Epithelial cell of proximal tubule (primary cell): ENCODE data around the gene NUP210L. TPM values are rescaled to one million over a fixed set of nuclear protein-coding genes. Genes with fewer than 3 reads are reported as not detected.
"Not testable (repeated sequence)": the region's sequence is repeated elsewhere in the genome, so short reads cannot be mapped to it uniquely, and the experiment has no call there.

Source experiments
- DNase-seq: peaks from one replicate; pipeline ENCODE4 v3.0.0-alpha.2; 2011; ENCODE audit warnings: low read depth
- H3K4me3 ChIP-seq: 2 replicates; pipeline ENCODE4 v1.5.1; 2011; ENCODE audit warnings: low read depth, mild to moderate bottlenecking, low read length
- total RNA-seq: library from RNA; depleted of rRNA; stranded (reverse); fragments of >200 nt; gene quantifications from 2 replicates; pipeline ENCODE4 v1.2.3, GENCODE V29; 2015
- TF ChIP-seq, protein P1 (sequence below): conservative IDR thresholded peaks from 2 replicates; pipeline ENCODE4 v1.5.1; 2012; ENCODE audit warnings: low read depth, mild to moderate bottlenecking, low read length

NUP210L gene
- total RNA-seq, 1 donor from 2014 or later, result not detected

DNA sequence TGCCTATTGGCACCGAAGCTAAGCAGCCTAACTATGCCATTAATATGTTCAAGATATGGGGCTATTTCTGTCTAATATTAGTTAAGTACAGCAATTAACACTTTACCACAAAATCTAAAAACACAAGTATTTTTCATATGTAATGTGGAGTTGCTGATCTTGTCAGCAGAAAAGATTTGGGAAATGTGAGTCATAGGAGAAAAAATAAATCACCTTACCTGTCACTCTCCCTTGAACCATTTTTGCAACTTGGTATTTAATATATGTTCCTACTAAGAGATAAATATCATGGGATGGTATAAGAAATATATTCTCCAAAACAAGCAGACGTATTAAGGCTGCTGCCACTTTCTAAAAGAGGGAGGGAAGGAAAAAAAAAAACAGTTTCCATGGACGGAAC, 17.0 kb downstream of the NUP210L start:
- DNase-seq, result no peak
- no peak overlapping the region for H3K4me3 ChIP-seq
- TF ChIP-seq, protein P1, sequence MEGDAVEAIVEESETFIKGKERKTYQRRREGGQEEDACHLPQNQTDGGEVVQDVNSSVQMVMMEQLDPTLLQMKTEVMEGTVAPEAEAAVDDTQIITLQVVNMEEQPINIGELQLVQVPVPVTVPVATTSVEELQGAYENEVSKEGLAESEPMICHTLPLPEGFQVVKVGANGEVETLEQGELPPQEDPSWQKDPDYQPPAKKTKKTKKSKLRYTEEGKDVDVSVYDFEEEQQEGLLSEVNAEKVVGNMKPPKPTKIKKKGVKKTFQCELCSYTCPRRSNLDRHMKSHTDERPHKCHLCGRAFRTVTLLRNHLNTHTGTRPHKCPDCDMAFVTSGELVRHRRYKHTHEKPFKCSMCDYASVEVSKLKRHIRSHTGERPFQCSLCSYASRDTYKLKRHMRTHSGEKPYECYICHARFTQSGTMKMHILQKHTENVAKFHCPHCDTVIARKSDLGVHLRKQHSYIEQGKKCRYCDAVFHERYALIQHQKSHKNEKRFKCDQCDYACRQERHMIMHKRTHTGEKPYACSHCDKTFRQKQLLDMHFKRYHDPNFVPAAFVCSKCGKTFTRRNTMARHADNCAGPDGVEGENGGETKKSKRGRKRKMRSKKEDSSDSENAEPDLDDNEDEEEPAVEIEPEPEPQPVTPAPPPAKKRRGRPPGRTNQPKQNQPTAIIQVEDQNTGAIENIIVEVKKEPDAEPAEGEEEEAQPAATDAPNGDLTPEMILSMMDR, result no peak

DNA sequence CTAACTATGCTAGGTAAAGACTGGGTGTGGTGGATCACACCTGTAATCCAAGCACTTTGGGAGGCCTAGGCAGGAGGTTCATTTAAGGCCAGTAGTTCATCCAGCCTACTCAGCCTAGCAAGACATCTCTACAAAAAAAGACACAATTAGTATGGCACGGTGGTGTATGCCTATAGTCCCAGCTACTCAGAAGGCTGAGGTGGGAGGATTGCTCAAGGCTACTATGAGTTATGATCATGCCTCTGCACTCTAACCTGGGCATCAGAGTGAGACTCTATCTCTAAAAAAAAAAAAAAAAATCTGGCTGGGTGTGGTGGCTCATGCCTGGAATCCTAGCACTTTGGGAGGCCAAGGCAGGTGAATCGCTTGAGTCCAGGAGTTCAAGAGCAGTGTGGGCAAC, 21.6 kb downstream of the NUP210L start:
- no peak overlapping the region for H3K4me3 ChIP-seq
- no peak for DNase-seq
- TF ChIP-seq, protein P1, result no peak

DNA sequence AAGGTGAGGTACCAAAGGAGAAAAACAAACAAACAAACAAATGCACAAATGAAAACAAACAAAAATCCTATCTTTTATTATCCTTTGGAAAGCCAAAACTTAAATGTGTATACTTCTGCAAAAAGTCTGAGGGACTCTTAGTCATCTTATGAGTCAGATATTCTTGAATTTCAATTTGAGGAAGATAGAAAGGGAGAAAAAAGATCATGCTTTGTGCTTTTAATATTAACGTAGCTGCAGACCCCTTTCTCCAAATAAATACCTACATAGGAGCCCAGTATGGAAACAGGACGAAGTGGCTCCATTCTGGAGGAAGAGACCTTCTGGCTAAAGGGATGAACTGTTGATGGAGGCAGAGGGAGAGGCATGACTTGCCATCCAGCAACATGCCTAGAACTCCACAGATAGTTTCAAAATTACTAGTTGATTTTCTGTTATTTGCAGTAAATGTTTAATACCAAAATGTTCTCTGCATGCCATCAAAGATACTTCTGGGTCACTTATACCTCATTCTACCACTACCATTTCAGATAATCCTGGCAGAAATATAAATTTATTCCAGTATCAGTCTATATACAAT, 25.4 kb downstream of the NUP210L start:
- no peak overlapping the region for H3K4me3 ChIP-seq
- DNase-seq, result no peak
- TF ChIP-seq, protein P1, result no peak

DNA sequence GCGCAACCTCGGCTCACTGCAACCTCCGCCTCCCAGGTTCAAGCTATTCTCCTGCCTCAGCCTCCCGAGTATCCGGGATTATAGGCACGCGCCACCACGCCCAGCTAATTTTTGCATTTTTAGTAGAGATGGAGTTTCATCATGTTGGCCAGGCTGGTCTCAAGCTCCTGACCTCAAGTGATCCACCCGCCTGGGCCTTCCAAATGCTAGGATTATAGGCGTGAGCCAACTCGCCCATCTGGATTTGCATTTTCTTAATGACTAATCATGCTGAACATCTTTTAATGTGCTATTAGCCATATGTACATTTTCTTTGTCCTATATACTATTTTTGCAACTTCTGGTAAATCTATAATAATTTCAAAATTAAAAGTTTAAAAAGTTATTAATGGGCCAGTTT, 31.7 kb downstream of the NUP210L start:
- DNase-seq, H3K4me3 ChIP-seq: not testable (repeated sequence)

DNA sequence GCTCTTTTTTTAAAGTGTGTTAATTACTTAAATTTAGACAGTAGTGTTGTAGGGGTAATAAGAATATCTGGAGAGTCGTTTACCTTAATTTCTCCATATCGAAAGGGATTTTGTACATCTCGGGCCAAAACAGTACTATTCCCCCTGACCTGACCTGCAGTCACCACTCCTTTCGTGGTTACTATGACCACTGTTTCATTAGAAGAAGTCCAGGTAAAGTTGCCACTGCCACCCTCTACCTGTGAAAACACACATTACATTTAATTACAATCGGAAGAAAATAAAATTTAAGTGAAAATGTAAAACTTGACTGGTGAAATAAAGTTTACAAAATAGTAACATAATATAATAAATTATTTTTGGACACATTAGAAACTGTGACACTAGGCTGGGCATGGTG, 37.2 kb downstream of the NUP210L start:
- DNase-seq, result no peak
- no peak overlapping the region for H3K4me3 ChIP-seq
- TF ChIP-seq, protein P1, result no peak

DNA sequence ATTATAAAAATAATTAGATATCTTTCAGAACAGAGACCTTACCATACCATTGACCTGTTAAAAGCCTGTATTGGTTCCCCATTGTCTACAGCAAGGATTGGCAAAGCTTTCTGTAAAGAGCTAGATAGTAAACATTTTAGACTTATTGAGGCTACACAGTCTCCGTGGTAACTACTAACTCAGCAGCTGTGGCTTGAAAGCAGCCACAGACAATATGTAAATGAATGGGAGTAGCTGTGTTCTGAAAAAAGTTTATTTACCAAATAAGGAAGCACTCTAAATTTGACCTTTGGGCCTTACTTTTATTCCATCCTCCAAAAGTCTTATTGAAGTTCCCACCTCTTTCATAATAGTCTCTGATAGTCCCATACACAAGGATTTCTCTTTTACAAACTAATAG, 39.7 kb downstream of the NUP210L start:
- TF ChIP-seq, protein P1, result no peak
- H3K4me3 ChIP-seq, result no peak overlapping the region
- DNase-seq, result no peak

DNA sequence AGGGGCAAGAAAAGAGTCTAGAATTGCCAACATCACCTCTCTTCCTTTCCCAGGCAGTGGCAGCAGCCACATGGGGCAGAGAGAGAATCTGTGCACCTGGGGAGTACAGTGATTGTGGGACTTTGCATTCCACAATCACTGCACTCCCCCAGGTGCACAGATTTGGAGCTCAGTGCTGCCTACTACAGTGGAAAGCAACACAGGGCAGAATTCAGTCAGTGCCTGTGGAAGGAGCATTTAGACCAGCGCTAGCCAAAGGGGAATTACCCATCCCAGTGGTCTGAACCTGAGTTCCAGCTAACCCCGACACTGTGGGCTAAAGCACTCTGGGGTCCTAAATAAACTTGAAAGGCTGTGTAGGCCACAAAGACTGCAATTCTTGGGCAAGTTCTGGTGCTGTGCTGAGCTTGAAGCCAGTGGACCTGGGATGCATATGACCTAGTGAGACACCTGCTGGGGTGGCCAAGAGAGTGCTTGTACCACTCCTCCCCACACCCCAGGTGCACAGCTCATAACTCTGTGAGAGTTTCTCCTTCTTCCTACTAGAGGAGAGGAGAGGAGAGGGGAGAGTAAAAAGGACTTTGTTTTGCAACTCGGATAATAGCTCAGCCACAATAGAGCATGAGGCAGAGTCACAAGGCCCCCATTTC, 50.3 kb downstream of the NUP210L start:
- DNase-seq, result no peak
- TF ChIP-seq, protein P1, result peak; percentile 2
- no peak overlapping the region for H3K4me3 ChIP-seq

DNA sequence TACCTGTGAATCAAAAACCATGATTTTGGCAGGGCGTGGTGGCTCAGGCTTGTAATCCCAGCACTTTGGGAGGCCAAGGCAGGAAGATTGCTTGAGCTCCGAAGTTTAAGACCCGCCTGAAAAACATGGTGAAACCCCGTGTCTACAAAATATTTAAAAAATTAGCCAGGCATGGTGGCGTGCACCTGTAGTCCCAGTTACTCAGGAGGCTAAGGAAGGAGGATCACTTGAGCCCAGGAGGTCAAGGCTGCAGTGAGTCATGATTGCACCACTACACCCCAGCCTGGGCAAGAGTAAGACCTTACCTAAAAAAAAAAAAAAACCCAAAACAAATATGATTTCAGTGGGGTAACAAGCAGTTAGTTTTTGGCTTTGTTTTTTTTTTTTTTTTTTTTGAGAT, 54.7 kb downstream of the NUP210L start:
- DNase-seq, H3K4me3 ChIP-seq: not testable (repeated sequence)
